HG03103 (cell line): ENCODE data around the gene SYCE3.
A peak's percentile ranks its signal among the peaks of the same experiment; 100 is the strongest.
"Not testable (repeated sequence)": the region's sequence is repeated elsewhere in the genome, so short reads cannot be mapped to it uniquely, and the experiment has no call there.

Source experiments
- ATAC-seq: cut with Tn5 transposase; IDR thresholded peaks from one replicate; pipeline ENCODE4 v1.9.1; 2021; ENCODE audit warnings: low read depth; ENCODE audit not compliant: unreplicated experiment

The SYCE3 gene

DNA sequence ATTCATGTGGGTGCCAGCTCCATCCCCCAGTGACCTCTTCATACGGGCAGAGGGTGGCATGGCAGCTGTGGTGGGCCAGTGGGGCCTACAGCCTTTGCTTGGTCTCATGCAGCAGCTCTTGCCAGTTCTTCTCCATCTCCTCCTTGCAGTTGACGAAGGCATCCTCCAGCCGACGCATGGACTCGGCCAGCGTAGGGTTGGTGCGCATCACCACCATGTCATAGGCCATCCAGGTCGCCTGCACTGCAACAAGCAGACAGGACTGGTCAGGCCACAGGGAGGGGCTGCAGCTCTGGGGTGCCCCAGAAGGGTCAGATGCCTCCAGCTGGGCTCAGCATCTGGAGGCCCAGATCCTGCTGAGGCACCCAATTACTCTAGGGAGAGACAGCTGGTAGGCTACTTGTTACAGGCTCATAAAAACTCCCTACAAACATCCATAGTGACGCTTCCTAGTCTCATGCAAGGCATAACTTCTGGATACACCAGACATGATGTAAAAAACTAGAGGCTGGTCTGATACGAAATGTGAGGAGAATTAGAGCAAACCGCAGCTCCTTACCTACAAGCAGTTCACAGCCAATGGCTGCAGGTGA, 11.5 kb downstream of the SYCE3 start:
- no peak for ATAC-seq

DNA sequence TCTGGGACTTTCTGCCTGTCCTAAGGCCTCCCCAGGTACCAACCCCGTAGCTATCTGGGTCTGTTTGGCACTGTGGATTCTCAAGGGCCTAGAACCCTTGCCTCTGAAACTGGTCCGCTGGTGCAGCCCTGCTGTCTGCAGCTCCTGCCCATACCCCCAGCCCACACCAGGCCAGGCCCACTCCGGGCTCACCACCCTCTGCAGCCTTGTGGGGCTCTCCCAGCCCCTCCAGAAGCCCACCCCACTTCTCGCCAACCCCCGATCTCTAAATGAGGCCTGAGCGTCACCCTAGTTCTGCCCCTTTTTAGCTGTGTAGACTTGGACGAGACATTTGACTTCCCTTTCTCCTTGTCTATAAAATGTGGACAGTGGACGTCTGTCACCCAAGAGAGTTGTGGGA, 12.3 kb downstream of the SYCE3 start:
- no peak for ATAC-seq

DNA sequence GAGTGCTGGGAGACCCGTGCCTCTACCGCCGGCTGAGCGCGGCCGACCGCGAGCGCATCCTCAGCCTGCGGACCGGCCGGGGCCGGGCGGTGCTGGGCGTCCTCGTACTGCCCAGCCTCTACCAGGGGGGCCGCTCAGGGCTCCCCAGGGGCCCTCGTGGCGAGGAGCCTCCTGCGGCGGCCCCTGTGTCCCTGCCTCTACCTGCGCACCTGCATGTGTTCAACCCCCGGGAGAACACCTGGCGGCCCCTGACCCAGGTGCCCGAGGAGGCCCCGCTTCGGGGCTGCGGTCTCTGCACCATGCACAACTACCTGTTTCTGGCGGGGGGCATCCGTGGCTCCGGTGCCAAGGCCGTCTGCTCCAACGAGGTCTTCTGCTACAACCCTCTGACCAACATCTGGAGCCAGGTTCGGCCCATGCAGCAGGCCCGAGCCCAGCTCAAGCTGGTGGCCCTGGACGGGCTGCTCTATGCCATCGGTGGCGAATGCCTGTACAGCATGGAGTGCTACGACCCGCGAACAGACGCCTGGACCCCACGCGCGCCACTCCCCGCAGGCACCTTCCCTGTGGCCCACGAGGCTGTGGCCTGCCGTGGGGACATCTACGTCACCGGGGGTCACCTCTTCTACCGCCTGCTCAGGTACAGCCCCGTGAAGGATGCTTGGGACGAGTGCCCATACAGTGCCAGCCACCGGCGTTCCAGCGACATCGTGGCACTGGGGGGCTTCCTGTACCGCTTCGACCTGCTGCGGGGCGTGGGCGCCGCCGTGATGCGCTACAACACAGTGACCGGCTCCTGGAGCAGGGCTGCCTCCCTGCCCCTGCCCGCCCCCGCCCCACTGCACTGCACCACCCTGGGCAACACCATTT, 13.6 kb downstream of the SYCE3 start:
- no peak for ATAC-seq

DNA sequence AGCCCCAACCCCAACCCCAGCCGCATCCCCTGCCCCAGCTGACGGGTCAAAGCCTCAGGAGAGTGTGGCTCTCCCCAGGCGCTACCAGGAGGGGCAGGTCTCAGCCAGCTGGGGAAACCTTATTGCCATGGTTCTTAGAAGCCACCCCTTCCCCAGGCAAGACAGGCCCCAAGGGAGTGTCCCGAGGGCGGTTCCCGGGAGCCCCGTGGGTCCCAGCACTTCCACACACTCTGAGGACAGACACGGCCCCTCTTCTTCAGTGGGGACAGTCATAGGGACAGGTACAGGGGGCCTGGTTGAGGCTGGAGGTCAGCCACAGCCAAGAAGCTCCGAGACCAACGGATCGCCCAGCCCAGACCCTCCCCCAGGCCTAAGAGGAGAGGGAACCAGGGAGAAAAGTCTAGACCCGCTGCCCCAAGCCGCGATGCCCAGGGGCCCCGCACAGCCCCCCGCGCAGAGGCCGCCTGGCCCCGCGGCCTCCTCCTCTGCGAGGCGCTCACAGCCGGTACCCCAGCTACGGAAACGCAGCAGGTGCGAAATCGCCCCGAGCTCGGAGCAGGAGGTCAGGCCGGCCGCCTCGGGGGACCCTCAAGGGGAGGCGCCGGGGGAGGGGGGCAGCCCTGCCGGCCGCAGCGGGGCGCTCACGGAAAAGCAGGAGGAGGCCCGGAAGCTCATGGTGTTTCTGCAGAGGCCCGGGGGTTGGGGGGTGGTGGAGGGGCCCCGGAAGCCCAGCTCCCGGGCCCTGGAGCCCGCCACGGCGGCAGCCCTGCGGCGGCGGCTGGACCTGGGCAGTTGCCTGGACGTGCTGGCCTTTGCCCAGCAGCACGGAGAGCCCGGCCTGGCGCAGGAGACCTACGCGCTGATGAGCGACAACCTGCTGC, 14.4 kb downstream of the SYCE3 start:
- ATAC-seq: no peak

- no peak for ATAC-seq
Measured at GRCh38 chr22:50547263-50547985, 15.3 kb downstream of the SYCE3 start.

DNA sequence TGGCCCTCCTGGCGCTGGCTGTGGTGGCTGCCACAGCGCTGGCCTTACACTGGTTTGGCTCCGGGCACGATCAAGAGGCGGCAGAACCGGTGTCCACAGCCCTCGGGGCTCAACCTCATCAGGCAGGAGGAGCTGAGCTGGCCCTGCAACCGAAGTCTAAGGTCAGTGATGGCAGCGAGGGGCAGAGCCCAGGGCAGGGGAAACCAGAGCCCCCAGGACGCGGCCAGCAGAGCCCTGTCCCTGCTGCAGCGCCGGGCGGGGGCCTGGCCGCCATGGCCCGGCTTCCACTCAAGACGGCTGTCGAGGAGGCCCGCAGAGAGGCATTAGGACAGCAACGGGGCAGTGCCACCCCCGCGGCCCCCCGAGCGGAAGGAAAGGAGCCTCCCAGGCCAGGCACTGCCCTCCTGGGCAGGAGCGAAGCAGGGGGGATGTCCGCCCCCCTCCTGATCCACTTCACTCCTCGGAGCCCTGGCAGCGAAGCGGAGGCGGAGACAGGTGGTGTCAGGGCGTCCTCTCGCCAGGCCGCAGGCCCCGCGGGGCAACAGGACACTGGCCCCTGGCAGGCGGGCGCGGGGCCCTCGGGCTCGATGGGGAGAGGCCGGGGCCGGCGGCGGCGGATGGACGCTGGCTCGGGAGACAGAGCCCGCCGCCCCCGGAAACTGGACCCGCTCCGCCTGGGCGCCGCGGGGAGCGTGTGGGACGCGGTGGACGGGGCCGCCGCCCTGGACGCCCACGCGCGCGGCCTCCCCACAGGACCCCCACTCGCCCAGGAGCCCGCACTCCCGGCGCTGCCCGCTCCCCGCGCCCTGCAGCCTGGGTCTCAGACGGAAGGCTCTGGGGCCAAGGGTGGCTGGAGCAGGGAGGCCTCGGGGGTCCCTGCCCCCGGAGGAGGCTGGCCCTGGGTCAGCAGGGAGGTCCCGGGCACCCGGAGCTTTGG, 16.1 kb downstream of the SYCE3 start:
- ATAC-seq: no peak

GRCh38 chr22:50545522-50546325, 17.0 kb downstream of the SYCE3 start, which contains the start of gene KLHDC7B:
TSS of gene KLHDC7B (plus strand) at chr22:50545899. CDS start at chr22:50546244, 345 bp downstream.
- ATAC-seq: no peak

GRCh38 chr22:50544746-50545253, 17.9 kb downstream of the SYCE3 start:
- ATAC-seq: no peak

DNA sequence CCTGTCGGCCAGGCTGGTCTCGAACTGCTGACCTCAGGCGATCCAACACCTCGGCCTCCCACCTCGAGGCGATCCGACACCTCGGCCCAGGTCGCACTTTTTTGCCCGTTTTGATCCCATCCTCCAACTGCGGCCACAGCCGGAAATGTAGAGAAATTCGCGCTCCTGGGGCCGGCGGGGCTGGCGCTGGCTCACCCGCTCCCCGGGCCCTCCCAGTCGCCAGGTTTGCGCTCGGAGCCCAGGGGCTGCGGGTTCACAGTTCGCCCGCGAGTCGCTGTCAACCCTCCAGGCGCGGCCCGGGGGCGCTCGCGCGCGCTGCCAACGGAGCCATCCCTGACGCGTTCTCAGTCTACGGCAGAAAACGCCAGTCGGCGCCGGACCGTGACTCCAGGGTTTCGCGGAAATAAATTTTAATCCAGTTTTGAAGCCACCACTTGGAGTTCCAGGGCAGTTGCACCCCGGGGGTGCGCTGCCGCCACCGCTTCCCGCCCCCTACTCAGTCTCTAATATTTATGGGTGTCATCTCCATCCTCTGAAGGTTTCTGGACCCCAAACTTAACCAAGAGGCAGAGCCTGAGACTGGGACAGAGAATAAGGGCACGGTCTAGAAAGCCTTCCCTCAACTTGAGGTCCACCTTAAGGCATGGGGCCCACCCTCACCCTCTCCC, 18.5 kb downstream of the SYCE3 start:
- ATAC-seq: no peak

GRCh38 chr22:50542416-50542927, 20.2 kb downstream of the SYCE3 start:
- ATAC-seq: peak; percentile 35

GRCh38 chr22:50541667-50542026, 21.1 kb downstream of the SYCE3 start:
- ATAC-seq: not testable (repeated sequence)

DNA sequence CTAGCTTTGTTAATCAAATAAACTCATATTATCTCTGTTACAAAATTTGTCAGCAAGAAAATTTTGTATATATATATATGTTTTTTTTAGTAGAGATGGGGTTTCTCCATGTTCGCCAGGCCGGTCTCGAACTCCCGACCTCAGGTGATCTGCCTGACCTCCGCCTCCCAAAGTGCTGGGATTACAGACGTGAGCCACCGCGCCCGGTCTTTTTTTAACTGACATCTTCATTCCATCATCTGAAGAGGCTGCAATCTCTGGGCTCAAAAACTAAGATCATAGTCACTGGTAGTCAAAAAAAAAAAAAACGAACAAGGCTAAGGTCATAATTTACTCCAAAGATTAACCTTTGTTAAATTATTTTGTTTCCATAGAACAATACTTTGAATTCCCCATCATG, 22.3 kb downstream of the SYCE3 start:
- ATAC-seq: no peak

DNA sequence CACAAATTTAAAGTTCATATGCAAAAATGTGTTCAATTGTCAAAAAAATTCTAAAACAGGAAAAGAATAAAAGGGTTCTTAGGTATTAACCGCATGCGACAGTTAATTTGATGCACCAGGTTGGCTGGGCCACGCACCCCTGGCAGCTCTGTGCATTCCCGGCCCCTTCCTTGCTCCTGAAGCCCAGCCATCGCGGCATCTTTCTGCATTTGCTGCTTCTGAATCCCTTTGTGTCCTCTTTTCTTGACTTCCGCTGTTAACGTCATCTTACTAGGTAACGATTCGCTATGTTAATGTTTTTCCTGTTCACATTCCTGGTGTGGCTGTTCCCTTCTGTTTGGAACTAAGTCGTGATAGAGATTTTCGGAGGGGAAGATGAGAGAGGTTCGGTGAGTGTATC, 25.0 kb downstream of the SYCE3 start:
- ATAC-seq: no peak

- ATAC-seq: no peak
Measured at GRCh38 chr22:50536226-50536625, 26.5 kb downstream of the SYCE3 start.

DNA sequence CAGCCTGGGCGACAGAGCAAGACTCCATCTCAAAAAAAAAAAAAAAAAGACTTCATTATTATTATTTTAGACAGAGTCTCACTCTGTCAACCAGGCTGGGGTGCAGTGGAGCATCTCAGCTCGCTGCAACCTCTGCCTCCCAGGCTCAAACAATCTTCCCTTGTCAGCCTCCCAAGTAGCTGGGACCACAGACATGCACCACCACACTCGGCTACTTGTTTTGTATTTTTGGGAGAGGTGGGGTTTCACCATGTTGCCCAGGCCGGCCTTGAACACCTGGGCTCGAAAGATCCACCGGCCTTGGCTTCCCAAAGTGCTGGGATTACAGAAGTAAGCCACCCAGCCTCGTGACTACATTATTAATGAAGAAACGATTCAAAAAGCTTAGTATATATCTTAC, 27.6 kb downstream of the SYCE3 start:
- no peak for ATAC-seq

- ATAC-seq: not testable (repeated sequence)
Measured at GRCh38 chr22:50533856-50534711, 28.6 kb downstream of the SYCE3 start.
